CD14-positive monocyte (primary cell): Measurements from ENCODE around the gene LRRN4. TPM values are rescaled to one million over a fixed set of nuclear protein-coding genes. Genes with fewer than 3 reads are reported as not detected.

Experiments
- DNase-seq, 3 donors: peaks; one replicate each; pipeline ENCODE4 v3.0.0-alpha.2; 2011 to 2022
- H2AFZ ChIP-seq: 2 replicates; pipeline ENCODE4 v1.6.0; 2012; ENCODE audit warnings: mild to moderate bottlenecking, low read depth, low read length, inconsistent platforms; ENCODE audit not compliant: insufficient read depth, poor library complexity, severe bottlenecking
- H3K27ac ChIP-seq, 2 donors: 1 replicate in 1 of 2; 2 replicates in 1 of 2; pipeline ENCODE4 v1.5.1; 2012 to 2013; ENCODE audit warnings: low read length in 2 of 2, control low read depth in 1 of 2, inconsistent platforms in 1 of 2, low read depth in 1 of 2, mild to moderate bottlenecking in 1 of 2
- H3K27me3 ChIP-seq, 2 donors: one replicate each; pipeline versions ENCODE4 v1.6.0 to v1.6.1; 2011 to 2013; ENCODE audit warnings: low read length in 2 of 2; ENCODE audit not compliant: control insufficient read depth in 2 of 2, insufficient read depth in 2 of 2
- H3K36me3 ChIP-seq, 2 donors: replicated peaks in 1 of 2; 1 replicate in 1 of 2; 2 replicates in 1 of 2; pipeline versions ENCODE4 v1.5.1 to v1.6.1; 2012 to 2013; ENCODE audit warnings: low read length in 2 of 2, control low read depth in 1 of 2, inconsistent platforms in 1 of 2, mild to moderate bottlenecking in 1 of 2; ENCODE audit not compliant: insufficient read depth in 2 of 2, control insufficient read depth in 1 of 2
- H3K4me1 ChIP-seq, 2 donors: 1 replicate in 1 of 2; 2 replicates in 1 of 2; pipeline versions ENCODE4 v1.5.1 to v1.6.1; 2012 to 2013; ENCODE audit warnings: low read length in 2 of 2, control low read depth in 1 of 2, inconsistent platforms in 1 of 2, mild to moderate bottlenecking in 1 of 2, moderate library complexity in 1 of 2; ENCODE audit not compliant: insufficient read depth in 2 of 2, control insufficient read depth in 1 of 2
- H3K4me2 ChIP-seq: replicated peaks from 2 replicates; pipeline ENCODE3; 2012; ENCODE audit warnings: low read length, moderate library complexity, mild to moderate bottlenecking; ENCODE audit not compliant: poor library complexity, severe bottlenecking; ENCODE audit errors: extremely low read depth
- H3K4me3 ChIP-seq, 3 experiments: fragments of 200-600 bp in 1 of 3; sonication (generic) in 1 of 3; replicated peaks in 1 of 3; 1 replicate in 2 of 3; 2 replicates in 1 of 3; pipeline ENCODE4 v1.5.1; 2011 to 2013; ENCODE audit warnings: low read length in 3 of 3, mild to moderate bottlenecking in 3 of 3, control low read depth in 2 of 3, low read depth in 2 of 3, inconsistent platforms in 1 of 3, moderate library complexity in 1 of 3
- H3K79me2 ChIP-seq: 2 replicates; pipeline ENCODE4 v1.6.0; 2012; ENCODE audit warnings: mild to moderate bottlenecking, control low read depth, inconsistent platforms, low read length, moderate library complexity; ENCODE audit not compliant: insufficient read depth
- H3K9ac ChIP-seq: 2 replicates; pipeline ENCODE4 v1.6.0; 2017; ENCODE audit warnings: low read length, mild to moderate bottlenecking; ENCODE audit not compliant: insufficient read depth, poor library complexity, severe bottlenecking
- H3K9me3 ChIP-seq, 2 donors: replicated peaks in 1 of 2; 1 replicate in 1 of 2; 2 replicates in 1 of 2; pipeline versions ENCODE4 v1.5.1 to v1.6.1; 2012 to 2013; ENCODE audit warnings: low read length in 2 of 2, control low read depth in 1 of 2; ENCODE audit not compliant: control insufficient read depth in 1 of 2, insufficient read depth in 1 of 2
- H4K20me1 ChIP-seq: 2 replicates; pipeline ENCODE4 v1.6.0; 2012; ENCODE audit warnings: mild to moderate bottlenecking, low read length, control low read depth, moderate library complexity; ENCODE audit not compliant: insufficient read depth
- H3K27ac Mint-ChIP-seq, 7 donors: one replicate each; pipeline ENCODE4 v1.8.0; 2020; ENCODE audit warnings: mild to moderate bottlenecking in 7 of 7, mixed read lengths in 7 of 7, moderate library complexity in 6 of 7, inconsistent platforms in 2 of 7
- H3K27me3 Mint-ChIP-seq, 3 donors: one replicate each; pipeline ENCODE4 v1.8.0; 2021 to 2022; ENCODE audit warnings: low read depth in 3 of 3, mild to moderate bottlenecking in 3 of 3, mixed read lengths in 3 of 3, moderate library complexity in 3 of 3, inconsistent platforms in 1 of 3
- H3K36me3 Mint-ChIP-seq, 2 donors: one replicate each; pipeline ENCODE4 v1.8.0; 2020; ENCODE audit warnings: mixed read lengths in 2 of 2, inconsistent platforms in 1 of 2, mild to moderate bottlenecking in 1 of 2
- H3K4me1 Mint-ChIP-seq: one replicate; pipeline ENCODE4 v1.8.0; 2020; ENCODE audit warnings: mild to moderate bottlenecking, mixed read lengths
- H3K4me3 Mint-ChIP-seq, 2 donors: one replicate each; pipeline ENCODE4 v1.8.0; 2020; ENCODE audit warnings: mild to moderate bottlenecking in 2 of 2, mixed read lengths in 2 of 2, moderate library complexity in 1 of 2
- H3K9me3 Mint-ChIP-seq, 7 donors: one replicate each; pipeline ENCODE4 v1.8.0; 2020 to 2022; ENCODE audit warnings: mixed read lengths in 7 of 7, mild to moderate bottlenecking in 6 of 7, moderate library complexity in 6 of 7, inconsistent platforms in 2 of 7
- CTCF ChIP-seq: fragments of 200-600 bp; IDR thresholded peaks from one replicate; pipeline ENCODE4 v1.8.0; 2022; ENCODE audit warnings: antibody characterized with exemption, mild to moderate bottlenecking
- WGBS: methylation state at CpG from one replicate; pipeline ENCODE4 v1.1.5; 2013; ENCODE audit warnings: missing lambda C conversion rate; ENCODE audit not compliant: insufficient coverage; 5-methylcytosine and 5-hydroxymethylcytosine counted together
- intact Hi-C, 2 donors: fragments of 100-400 bp; cut with micrococcal nuclease; formaldehyde crosslinking; loops; one replicate each; pipeline versions ENCODE4 v1.15.0 to v1.15.1; 2023
- polyA plus RNA-seq, 3 donors: library from polyadenylated mRNA; depleted of rRNA in 1 of 3; unstranded in 2 of 3; stranded (reverse) in 1 of 3; fragments of 300-500 nt in 2 of 3; fragments of >200 nt in 1 of 3; fragmentation: Illumina TruSeq in 2 of 3; gene quantifications; 1 replicate in 2 of 3; 2 replicates in 1 of 3; pipeline ENCODE4 v1.2.3, GENCODE V29; 2012 to 2021

LRRN4 gene
- polyA plus RNA-seq, 3 donors, result not detected

GRCh38 chr20:6067763-6068318 lies 14.0 kb upstream of the LRRN4 start:
- H3K4me1 Mint-ChIP-seq, result no peaks in the 10 kb centered on the region
- H3K36me3 Mint-ChIP-seq, result no peaks in the 10 kb centered on the region
- H3K27ac Mint-ChIP-seq, result no peak overlapping the region
- H3K4me3 Mint-ChIP-seq, result no peak overlapping the region
- peaks cover 0 to 2% (median 0%) of the 10 kb centered on the region in 7 donors for H3K9me3 Mint-ChIP-seq
- Histone ChIP-seq H3K79me2 (no peaks in the 10 kb centered on the region), H3K4me2 (no peak overlapping the region), H3K9me3 (no peaks in the 10 kb centered on the region), H4K20me1 (no peaks in the 10 kb centered on the region), H3K9ac (no peak overlapping the region), H3K27ac (no peak overlapping the region), H3K27me3 (no peaks in the 10 kb centered on the region), H3K36me3 (no peaks in the 10 kb centered on the region), H2AFZ (no peak overlapping the region), H3K4me3 (no peak overlapping the region), H3K4me1 (no peaks in the 10 kb centered on the region)
- peaks cover 2 to 7% (median 3%) of the 10 kb centered on the region in 3 donors for H3K27me3 Mint-ChIP-seq
- no peak for TF ChIP-seq CTCF
- intact Hi-C loops, result no loop called here
- WGBS, result no CpG with 5 or more reads among the region's 4 CpGs
- no peak for DNase-seq

GRCh38 chr20:6066582-6066981 lies 12.7 kb upstream of the LRRN4 start:
- Histone ChIP-seq H3K27ac (no peak overlapping the region), H4K20me1 (no peaks in the 10 kb centered on the region), H3K9me3 (no peaks in the 10 kb centered on the region), H3K4me1 (no peaks in the 10 kb centered on the region), H3K4me3 (no peak overlapping the region), H3K27me3 (no peaks in the 10 kb centered on the region), H3K9ac (no peak overlapping the region), H3K36me3 (no peaks in the 10 kb centered on the region), H3K4me2 (no peak overlapping the region), H2AFZ (no peak overlapping the region), H3K79me2 (no peaks in the 10 kb centered on the region)
- no peak for DNase-seq
- intact Hi-C loops, result no loop called here
- peaks cover 3 to 7% (median 6%) of the 10 kb centered on the region in 3 donors for H3K27me3 Mint-ChIP-seq
- peaks cover 0 to 2% (median 0%) of the 10 kb centered on the region in 7 donors for H3K9me3 Mint-ChIP-seq
- no peaks in the 10 kb centered on the region for H3K4me1 Mint-ChIP-seq
- H3K36me3 Mint-ChIP-seq, result no peaks in the 10 kb centered on the region
- TF ChIP-seq CTCF, result no peak
- H3K4me3 Mint-ChIP-seq, result no peak overlapping the region
- no peak overlapping the region for H3K27ac Mint-ChIP-seq
- WGBS, result 100% methylated on average over 2 of the region's 3 CpGs
